HT-29 (cell line): Measurements from ENCODE around the gene KIAA1755. TPM values are rescaled to one million over a fixed set of nuclear protein-coding genes. Genes with fewer than 3 reads are reported as not detected.

Experiments used
- DNase-seq: peaks from one replicate; pipeline ENCODE4 v3.0.0-alpha.2; 2015; ENCODE audit warnings: low spot score
- total RNA-seq: library from RNA; depleted of rRNA; stranded (reverse); fragments of >200 nt; shearing (Covaris generic); gene quantifications from 2 replicates; pipeline ENCODE4 v1.2.3, GENCODE V29; 2014; rRNA removed

Gene KIAA1755
- total RNA-seq, 1 experiment from 2014 or later: 0.05 TPM

DNA sequence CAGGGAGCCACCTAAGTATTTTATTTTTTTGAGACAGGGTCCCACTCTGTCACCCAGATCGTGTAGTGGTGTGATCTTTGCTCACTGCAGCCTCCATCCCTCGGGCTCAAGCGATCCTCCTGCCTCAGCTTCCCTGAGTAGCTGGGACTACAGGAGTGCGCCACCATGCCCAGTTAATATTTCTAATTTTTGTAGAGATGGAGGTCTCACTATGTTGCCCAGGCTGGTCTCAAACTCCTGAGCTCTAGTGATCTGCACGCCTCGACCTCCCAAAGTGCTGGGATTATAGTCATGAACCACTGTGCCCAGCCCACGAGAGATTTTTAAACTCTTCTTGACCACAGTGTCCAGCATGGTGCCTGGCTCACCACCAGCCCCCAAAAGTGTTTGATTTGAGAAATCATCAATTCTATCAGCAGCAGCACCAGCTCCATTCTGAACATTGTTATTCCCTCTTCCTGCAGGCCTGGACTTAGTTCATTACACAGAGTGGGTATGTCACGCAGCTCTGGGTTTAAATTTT is 93.1 kb downstream of the KIAA1755 start:
- no peak for DNase-seq

DNA sequence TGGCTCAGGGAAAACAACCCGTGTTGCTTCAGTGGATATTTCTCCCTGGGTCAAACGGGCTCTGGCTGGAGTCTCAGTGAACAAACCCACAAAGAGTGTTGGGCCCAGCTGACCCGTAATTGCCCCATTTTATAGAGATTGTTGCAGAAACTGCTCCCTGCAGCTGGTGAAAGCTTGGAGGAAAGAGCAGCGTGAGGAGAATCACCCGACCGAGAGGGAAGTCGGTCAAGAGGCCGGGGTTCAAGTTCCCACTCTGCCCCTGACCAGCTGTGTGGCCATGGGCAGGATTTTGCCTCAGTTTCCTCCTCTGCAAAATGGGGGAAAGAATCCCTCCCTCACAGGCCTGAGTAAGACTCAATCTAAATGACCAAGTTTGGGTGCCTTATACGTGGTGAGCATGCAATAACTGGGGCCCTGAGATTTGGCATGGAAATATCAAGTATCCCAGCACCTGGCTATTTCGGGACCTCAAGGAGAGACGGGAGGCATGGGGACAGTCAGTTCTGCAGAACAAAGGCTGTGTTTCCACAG is 93.8 kb downstream of the KIAA1755 start:
- no peak for DNase-seq

DNA sequence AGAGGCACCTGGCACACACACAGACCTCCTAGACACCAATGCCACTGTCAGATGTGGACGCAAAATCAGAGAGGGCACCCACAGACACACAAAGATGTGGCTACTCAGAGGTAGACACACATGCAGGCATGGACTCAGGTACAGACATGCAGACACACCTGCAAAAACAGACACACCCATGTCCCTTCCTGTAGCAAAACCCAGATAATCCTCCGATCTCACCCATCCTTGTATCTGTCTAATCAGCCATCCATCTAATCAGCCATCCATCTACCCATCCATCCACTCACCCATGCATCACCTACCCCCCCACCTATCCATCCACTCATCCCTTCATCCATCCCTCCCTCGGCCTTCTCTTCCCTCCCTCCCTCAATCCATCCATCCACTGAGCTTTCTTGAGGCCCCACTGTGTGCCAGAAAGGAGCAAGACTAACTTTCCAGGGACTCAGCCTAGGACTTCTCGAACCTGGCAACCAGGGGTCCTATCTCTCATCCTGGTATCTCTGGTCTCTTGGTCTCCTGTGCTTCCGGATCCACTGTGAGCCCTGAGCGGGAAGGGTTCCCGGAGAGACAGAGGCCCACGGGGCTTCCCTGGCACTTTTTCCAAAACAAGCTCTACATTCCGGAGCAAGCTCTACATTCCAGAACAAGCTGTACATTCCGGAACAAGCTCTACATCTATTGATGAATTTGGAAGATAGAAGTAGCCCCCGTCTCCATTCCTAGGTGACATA is 94.4 kb downstream of the KIAA1755 start:
- DNase-seq: no peak

DNA sequence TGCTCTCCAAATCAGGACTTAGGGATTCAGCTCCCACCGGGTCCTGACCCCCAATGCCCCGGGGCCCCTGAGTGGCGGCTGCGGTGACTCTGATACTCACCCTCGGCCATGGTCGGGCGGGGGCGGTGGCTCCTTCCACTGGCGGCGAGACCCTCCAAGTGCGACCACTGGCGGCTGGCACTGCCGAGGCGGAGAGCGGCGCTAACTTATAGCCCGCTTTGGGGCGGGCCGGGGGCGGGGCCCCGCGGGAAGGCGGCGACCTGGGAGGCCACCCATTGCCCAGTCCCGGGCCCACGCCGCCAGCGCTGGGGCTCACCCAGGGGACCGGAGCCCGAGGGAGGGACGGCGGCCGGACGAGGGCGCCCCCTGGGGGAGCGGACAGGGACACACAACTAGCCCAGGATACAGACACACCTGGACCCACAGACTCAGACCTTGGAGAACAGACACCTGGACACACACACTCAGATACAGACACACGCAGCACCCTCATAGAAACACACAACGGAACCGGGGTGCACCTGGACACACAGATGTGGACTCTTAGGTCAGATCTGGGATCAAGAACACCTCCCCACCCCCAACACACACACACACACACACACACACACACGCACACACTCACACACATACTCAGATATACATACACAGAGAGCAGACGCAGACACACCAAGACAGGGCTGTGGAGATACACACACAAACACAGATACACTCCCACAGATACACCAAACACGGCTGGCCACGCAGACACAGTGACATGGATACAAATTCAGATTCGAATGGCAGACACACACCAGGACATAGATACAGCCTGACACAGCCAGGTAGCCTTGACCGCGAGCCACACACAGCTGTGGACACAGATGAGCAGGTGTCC is 95.2 kb downstream of the KIAA1755 start, which contains the start of gene TGM2:
Gene TGM2, minus strand, starts transcription at position 182 of the 877 bp plus-strand sequence. Its CDS starts 72 bp downstream, at position 110.
- peak; percentile 96 for DNase-seq

DNA sequence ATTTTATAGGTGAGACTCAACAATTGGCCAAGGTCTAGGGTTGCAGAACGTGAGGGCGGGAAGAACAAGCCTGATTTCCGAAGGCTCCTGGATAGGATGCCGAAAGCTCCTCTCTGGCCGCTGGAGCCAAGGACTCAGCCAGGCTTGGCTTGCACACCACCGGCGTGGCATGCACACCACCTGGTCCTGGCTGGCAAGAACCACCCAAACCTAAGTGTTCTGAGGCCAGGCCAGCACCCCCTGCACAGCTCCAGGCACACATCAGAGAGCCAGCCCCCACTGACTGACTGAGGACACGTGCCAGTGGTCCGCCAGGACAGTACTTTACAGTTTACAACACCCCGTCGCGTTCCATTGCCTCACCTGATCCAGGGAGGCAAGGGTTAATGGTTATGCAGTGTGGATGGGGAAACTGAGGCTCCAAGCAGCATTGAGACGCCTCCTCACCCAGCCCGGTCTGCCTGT is 95.9 kb downstream of the KIAA1755 start:
- DNase-seq: no peak

DNA sequence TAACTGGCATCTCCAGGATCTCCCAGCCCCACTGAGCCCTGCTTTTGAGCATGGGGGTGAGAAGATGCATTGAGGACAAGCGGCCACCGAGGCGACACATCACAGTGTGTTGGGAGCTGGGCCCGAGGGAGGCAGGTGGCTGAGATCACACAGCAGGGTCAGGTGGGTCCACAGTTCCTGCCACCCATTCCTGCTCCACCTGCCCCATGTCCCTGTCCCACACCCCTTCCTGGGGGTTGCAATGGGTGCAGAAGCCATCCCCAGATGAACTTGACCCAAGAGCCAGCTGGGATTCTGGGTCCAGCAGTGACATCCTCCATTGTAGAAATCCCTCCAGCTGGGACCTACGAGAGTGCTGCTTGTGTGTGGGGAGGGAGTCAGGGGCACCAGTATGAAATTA is 96.5 kb downstream of the KIAA1755 start:
- DNase-seq: no peak

DNA sequence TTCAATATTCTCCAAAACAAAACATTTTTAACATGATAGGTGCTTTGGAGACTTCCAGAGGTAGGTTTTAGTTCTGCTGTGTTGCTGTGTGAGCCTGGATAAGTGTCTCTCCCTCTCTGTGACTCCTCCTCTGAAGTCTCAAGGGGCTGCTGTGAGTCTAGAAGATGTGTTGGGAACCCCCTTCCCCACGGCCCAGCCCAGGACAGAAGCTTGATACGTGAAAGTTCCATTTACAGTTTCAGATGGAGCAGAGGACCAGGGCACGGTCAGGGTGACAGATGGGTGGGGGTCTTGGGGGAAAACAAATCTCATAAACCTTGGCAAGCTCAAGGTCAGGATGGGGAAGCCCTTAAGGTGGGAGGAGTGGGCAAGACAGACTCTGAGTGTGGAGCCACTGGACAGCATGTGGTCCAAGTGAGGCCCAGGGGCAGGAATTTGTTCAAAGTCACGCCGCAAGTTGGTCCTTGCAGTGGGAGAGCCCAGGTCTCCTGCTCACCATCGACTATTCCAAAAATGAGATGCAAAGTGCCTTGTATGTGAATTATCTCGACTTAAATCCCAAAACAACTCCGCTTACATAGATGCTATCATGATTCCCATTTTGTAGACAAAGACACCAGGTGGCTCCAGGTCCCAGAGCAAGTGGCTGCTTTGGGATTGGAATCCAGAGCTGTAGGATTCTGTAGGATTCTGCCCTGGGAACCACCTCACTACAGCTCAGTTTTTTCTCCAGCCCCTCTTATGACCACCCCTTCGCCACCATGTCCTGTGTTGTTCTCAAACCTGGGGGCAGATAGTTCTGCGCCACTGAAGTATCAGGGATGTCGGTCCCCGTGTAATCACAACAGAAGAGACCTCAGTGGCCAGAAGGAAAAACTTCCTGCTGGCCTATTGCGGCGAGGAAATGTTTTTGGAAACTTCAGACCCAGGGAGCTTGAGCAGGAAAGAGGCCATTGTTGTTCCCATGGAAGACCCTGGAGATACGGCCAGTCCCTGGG is 97.4 kb downstream of the KIAA1755 start:
- DNase-seq: no peak

DNA sequence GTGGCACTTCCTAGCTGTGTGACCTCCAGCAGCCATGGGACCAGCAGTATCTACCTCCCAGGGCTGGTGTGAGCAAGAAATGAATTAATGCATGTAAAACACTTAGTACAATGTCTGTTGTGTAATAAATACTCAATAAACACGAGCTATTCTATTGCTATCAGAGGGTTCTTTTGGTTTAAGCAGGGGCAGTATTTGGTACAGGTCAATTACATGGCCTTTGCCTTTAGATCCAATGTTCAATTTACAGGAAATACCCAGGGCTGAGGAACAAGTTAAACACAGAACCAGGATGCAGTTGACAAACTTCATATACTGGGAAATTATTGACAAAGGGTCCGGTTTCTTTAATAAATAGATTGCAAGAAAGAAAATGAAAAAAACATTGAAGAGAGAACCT is 98.4 kb downstream of the KIAA1755 start:
- DNase-seq: no peak

DNA sequence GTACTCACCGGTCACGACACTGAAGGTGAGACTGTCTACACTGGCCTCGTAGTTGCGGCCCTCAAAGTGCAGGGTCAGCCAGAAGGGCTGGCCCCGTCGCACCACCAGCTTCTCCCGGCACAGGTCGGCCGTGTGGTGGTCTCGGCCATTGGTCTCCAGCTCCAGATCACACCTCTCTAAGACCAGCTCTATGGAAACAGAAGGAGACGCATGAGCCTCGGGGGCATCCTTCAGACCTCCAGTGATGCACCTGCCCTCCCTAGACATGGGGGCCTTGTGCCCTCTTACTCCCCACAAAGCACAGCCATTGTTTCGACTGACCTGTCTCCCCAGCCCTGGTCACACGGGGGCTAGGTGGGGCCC is 99.1 kb downstream of the KIAA1755 start:
- no peak for DNase-seq

Other genes starting within 250 kb of the KIAA1755 start
- gene TTI1, start 227.3 kb downstream of the KIAA1755 start, total RNA-seq: 24.6 and 27.6 TPM in 2 replicates
- gene RPRD1B, start 227.0 kb downstream of the KIAA1755 start, total RNA-seq: 33.9 and 35.5 TPM in 2 replicates
- gene TGM2, start 95.5 kb downstream of the KIAA1755 start, total RNA-seq: 253 and 254 TPM in 2 replicates
- not detected in 2 replicates for gene BPI, start 43.4 kb upstream of the KIAA1755 start, total RNA-seq
- gene LBP, start 85.7 kb upstream of the KIAA1755 start, total RNA-seq: 0.28 TPM in 1 of 2 replicates, not detected in the other
- 54.7 and 58.4 TPM in 2 replicates for gene SNHG17, start 174.6 kb upstream of the KIAA1755 start, total RNA-seq
- 18.4 and 20.0 TPM in 2 replicates for gene RALGAPB, start 212.1 kb upstream of the KIAA1755 start, total RNA-seq